Breast epithelium (tissue), 4 donors: ENCODE measurements around the gene AHCYL2. TPM values are rescaled to one million over a fixed set of nuclear protein-coding genes. Genes with fewer than 3 reads are reported as not detected.

Experiments
- DNase-seq, 2 donors: peaks; one replicate each; pipeline ENCODE4 v3.0.0-alpha.2; 2019; ENCODE audit warnings: low spot score in 2 of 2
- H3K27ac ChIP-seq, 2 donors: fragments of 200-600 bp; sonication (generic) in 1 of 2; one replicate each; pipeline ENCODE4 v1.5.1; 2016 to 2019; ENCODE audit warnings: mild to moderate bottlenecking in 1 of 2
- H3K27me3 ChIP-seq, 2 donors: fragments of 200-600 bp; sonication (generic) in 1 of 2; one replicate each; pipeline versions ENCODE4 v1.5.1 to v1.6.0; 2017 to 2019; ENCODE audit warnings: control low read depth in 1 of 2, mild to moderate bottlenecking in 1 of 2
- H3K36me3 ChIP-seq: fragments of 200-600 bp; one replicate; pipeline ENCODE4 v1.5.1; 2019
- H3K4me1 ChIP-seq, 2 donors: fragments of 200-600 bp; sonication (generic); one replicate each; pipeline ENCODE4 v1.5.1; 2016 to 2019; ENCODE audit warnings: control low read depth in 1 of 2
- H3K4me3 ChIP-seq, 3 donors: fragments of 200-600 bp; sonication (generic); 1 replicate in 2 of 3; 2 replicates in 1 of 3; pipeline ENCODE4 v1.5.1; 2016 to 2019; ENCODE audit warnings: mild to moderate bottlenecking in 3 of 3, moderate library complexity in 2 of 3
- H3K9me3 ChIP-seq, 2 donors: fragments of 200-600 bp; sonication (generic) in 1 of 2; one replicate each; pipeline ENCODE4 v1.5.1; 2016 to 2019; ENCODE audit warnings: control low read depth in 1 of 2
- CTCF ChIP-seq, 3 donors: fragments of 450-650 bp; IDR thresholded peaks; one replicate each; pipeline ENCODE4 v1.5.1; 2016 to 2017; ENCODE audit warnings: antibody characterized with exemption in 3 of 3, mild to moderate bottlenecking in 3 of 3, moderate library complexity in 3 of 3
- POLR2A ChIP-seq: fragments of 450-650 bp; IDR thresholded peaks from one replicate; pipeline ENCODE4 v1.6.1; 2016; ENCODE audit warnings: antibody characterized with exemption, mild to moderate bottlenecking, moderate library complexity
- POLR2AphosphoS5 ChIP-seq, 3 donors: sonication (generic); formaldehyde crosslinking; IDR thresholded peaks; one replicate each; pipeline ENCODE4 v1.6.1; 2017; ENCODE audit warnings: antibody characterized with exemption in 3 of 3
- intact Hi-C: fragments of 100-400 bp; cut with DNase I; formaldehyde crosslinking; loops from one replicate; pipeline ENCODE4 v1.15.1; 2023; ENCODE audit warnings: low total_unique reads
- total RNA-seq, 3 donors: library from RNA; depleted of rRNA; stranded (reverse); fragments of >200 nt; gene quantifications; one replicate each; pipeline ENCODE4 v1.1.0, GENCODE V29; 2016

AHCYL2 gene
- total RNA-seq, 3 donors from 2014 or later = 19.0 to 24.7 (median 21.8) TPM

DNA sequence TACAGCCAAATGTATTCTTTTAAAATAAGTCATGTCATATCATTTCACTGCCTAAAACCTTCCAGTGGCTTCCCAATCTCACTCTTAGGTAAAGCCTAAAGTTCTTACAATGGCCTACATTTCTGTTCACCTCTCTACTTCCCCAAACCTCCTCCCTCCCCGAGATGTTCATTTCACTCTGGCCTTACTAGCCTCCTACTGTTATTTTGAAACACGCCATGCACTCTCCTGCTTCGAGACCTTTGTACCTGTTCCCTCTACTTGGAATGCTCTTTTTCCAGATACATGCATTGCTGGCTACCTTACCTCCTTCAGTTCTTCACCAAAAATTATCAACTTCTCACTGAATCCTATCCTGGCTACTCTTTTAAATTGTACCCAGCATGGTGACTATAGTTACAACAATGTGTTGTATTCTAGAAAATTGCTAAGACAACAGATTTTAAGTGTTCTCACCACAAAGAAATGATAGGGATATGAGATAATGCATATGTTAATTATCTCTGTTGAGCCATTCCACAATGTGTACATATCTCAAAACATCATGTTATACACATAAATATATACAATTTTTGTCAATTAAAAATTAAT lies 158.8 kb downstream of the AHCYL2 start:
- TF ChIP-seq POLR2AphosphoS5 (IDR thresholded peaks at IDR 0.05) (no peak), CTCF (IDR thresholded peaks at IDR 0.05) (no peak), POLR2A (no peak)
- no peak for DNase-seq
- Histone ChIP-seq H3K4me1 (no peaks in the 10 kb centered on the region), H3K27ac (no peak overlapping the region), H3K36me3 (no peaks in the 10 kb centered on the region), H3K4me3 (no peak overlapping the region), H3K27me3 (no peaks in the 10 kb centered on the region), H3K9me3 (no peaks in the 10 kb centered on the region)
- intact Hi-C loops = no loop called here

GRCh38 chr7:129385116-129385515 lies 160.3 kb downstream of the AHCYL2 start:
- H3K4me3 ChIP-seq = no peak overlapping the region
- no peaks in the 10 kb centered on the region for H3K4me1 ChIP-seq
- H3K9me3 ChIP-seq = no peaks in the 10 kb centered on the region
- H3K27ac ChIP-seq = no peak overlapping the region
- H3K27me3 ChIP-seq = no peaks in the 10 kb centered on the region
- no peak for TF ChIP-seq POLR2AphosphoS5 (IDR thresholded peaks at IDR 0.05)
- TF ChIP-seq POLR2A = no peak
- no peak for TF ChIP-seq CTCF (IDR thresholded peaks at IDR 0.05)
- H3K36me3 ChIP-seq = no peaks in the 10 kb centered on the region
- intact Hi-C loops = no loop called here
- no peak for DNase-seq

DNA sequence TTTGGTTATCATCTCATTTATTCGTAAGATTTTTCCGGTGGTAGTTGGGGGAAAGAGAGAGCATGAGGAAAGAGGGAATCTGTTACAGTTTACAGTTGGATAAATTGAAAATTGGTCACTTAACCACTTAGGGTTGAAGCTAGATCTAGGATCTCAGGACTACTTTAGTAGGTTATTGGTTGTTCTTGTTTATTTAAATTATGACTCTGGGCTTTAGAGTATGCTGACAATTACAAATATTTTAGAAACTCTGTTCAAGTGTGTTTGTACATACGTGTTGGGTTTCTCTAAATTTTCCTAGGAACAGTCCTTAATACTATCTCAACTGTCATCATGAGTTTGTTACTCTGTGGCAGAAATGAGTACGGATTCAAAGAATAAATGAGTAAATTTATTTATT lies 160.8 kb downstream of the AHCYL2 start:
- Histone ChIP-seq H3K36me3 (no peaks in the 10 kb centered on the region), H3K27me3 (no peaks in the 10 kb centered on the region), H3K4me1 (no peaks in the 10 kb centered on the region), H3K27ac (no peak overlapping the region), H3K9me3 (no peaks in the 10 kb centered on the region), H3K4me3 (no peak overlapping the region)
- intact Hi-C loops = no loop called here
- no peak for DNase-seq
- TF ChIP-seq CTCF (IDR thresholded peaks at IDR 0.05) = no peak
- TF ChIP-seq POLR2AphosphoS5 (IDR thresholded peaks at IDR 0.05) = no peak
- no peak for TF ChIP-seq POLR2A

GRCh38 chr7:129386506-129386905 lies 161.7 kb downstream of the AHCYL2 start:
- Histone ChIP-seq H3K9me3 (no peaks in the 10 kb centered on the region), H3K27ac (no peak overlapping the region), H3K4me3 (no peak overlapping the region), H3K4me1 (no peaks in the 10 kb centered on the region), H3K36me3 (no peaks in the 10 kb centered on the region), H3K27me3 (no peaks in the 10 kb centered on the region)
- no peak for TF ChIP-seq POLR2A
- no peak for TF ChIP-seq CTCF (IDR thresholded peaks at IDR 0.05)
- no peak for TF ChIP-seq POLR2AphosphoS5 (IDR thresholded peaks at IDR 0.05)
- intact Hi-C loops = no loop called here
- no peak for DNase-seq

- intact Hi-C loops = no loop called here
Observed at GRCh38 chr7:129387537-129387936, 162.7 kb downstream of the AHCYL2 start.

More at GRCh38 chr7:129387537-129387936, 162.7 kb downstream of the AHCYL2 start:
- Histone ChIP-seq H3K36me3 (no peaks in the 10 kb centered on the region), H3K4me3 (no peak overlapping the region), H3K27me3 (no peaks in the 10 kb centered on the region), H3K9me3 (no peaks in the 10 kb centered on the region), H3K27ac (no peak overlapping the region), H3K4me1 (no peaks in the 10 kb centered on the region)
- TF ChIP-seq CTCF (IDR thresholded peaks at IDR 0.05) = no peak
- no peak for TF ChIP-seq POLR2AphosphoS5 (IDR thresholded peaks at IDR 0.05)
- no peak for TF ChIP-seq POLR2A
- no peak for DNase-seq
